SK-N-SH (cell line): ENCODE data around the gene DHRS4L2. TPM values are rescaled to one million over a fixed set of nuclear protein-coding genes. Genes with fewer than 3 reads are reported as not detected.
"Not testable (repeated sequence)": the region's sequence is repeated elsewhere in the genome, so short reads cannot be mapped to it uniquely, and the experiment has no call there.

Experiments
- CTCF ChIA-PET: fragments of 300-600, 350-600 bp; formaldehyde crosslinking; extraction: SDS; loops from one replicate; lab custom pipeline; 2021; lab: Yijun Ruan, JAX
- POLR2A ChIA-PET: fragments of 350-600 bp; sonication (Branson Sonifier 250); formaldehyde crosslinking; extraction: SDS; loops from one replicate; lab custom pipeline; 2020; ENCODE audit warnings: antibody characterized with exemption, inconsistent platforms; lab: Yijun Ruan, JAX
- DNase-seq: peaks from one replicate; pipeline ENCODE4 v3.0.0; 2012
- H2AFZ ChIP-seq: fragments of 200-600 bp; sonication (generic); 2 replicates; pipeline ENCODE4 v1.8.1; 2016; ENCODE audit warnings: antibody characterized with exemption, mild to moderate bottlenecking, low read depth
- H3F3A ChIP-seq: fragments of 200-600 bp; sonication (generic); replicated peaks from 2 replicates; pipeline ENCODE3; 2016; ENCODE audit warnings: antibody characterized with exemption, mild to moderate bottlenecking; ENCODE audit not compliant: insufficient read depth
- H3K27ac ChIP-seq, 2 experiments: fragments of 200-500 bp in 1 of 2; fragments of 200-600 bp in 1 of 2; sonication (Bioruptor generic) in 1 of 2; sonication (generic), shearing (Covaris generic) in 1 of 2; 2 replicates each; pipeline versions ENCODE4 v1.5.1 to v1.6.1; 2014 to 2016; ENCODE audit warnings: low read depth in 2 of 2, inconsistent platforms in 1 of 2, low read length in 1 of 2, mild to moderate bottlenecking in 1 of 2, mixed read lengths in 1 of 2
- H3K27me3 ChIP-seq: fragments of 200-600 bp; sonication (generic), shearing (Covaris generic); 2 replicates; pipeline ENCODE4 v1.6.1; 2016; ENCODE audit warnings: mixed run types; ENCODE audit not compliant: insufficient read depth
- H3K36me3 ChIP-seq, 2 experiments: fragments of 200-500 bp in 1 of 2; fragments of 200-600 bp in 1 of 2; sonication (Bioruptor generic) in 1 of 2; sonication (generic) in 1 of 2; replicated peaks in 1 of 2; 2 replicates each; pipeline versions ENCODE3 to v1.5.1; 2014 to 2016; ENCODE audit warnings: low read length in 1 of 2, mild to moderate bottlenecking in 1 of 2; ENCODE audit not compliant: insufficient read depth in 2 of 2, control insufficient read depth in 1 of 2
- H3K4me1 ChIP-seq, 2 experiments: fragments of 200-500 bp in 1 of 2; fragments of 200-600 bp in 1 of 2; sonication (Bioruptor generic) in 1 of 2; sonication (generic), shearing (Covaris generic) in 1 of 2; 2 replicates each; pipeline versions ENCODE4 v1.5.1 to v1.6.1; 2014 to 2016; ENCODE audit warnings: low read depth in 1 of 2, low read length in 1 of 2, mixed run types in 1 of 2; ENCODE audit not compliant: insufficient read depth in 2 of 2, control insufficient read depth in 1 of 2
- H3K4me2 ChIP-seq: fragments of 200-600 bp; sonication (generic), shearing (Covaris generic); 2 replicates; pipeline ENCODE4 v1.6.1; 2017; ENCODE audit warnings: mixed run types
- H3K4me3 ChIP-seq, 2 experiments: fragments of 200-500 bp in 1 of 2; fragments of 200-600 bp in 1 of 2; sonication (Bioruptor generic) in 1 of 2; sonication (generic), shearing (Covaris generic) in 1 of 2; 2 replicates each; pipeline versions ENCODE4 v1.5.1 to v1.8.1; 2014 to 2016; ENCODE audit warnings: low read depth in 2 of 2, inconsistent platforms in 1 of 2, low read length in 1 of 2, mild to moderate bottlenecking in 1 of 2, mixed read lengths in 1 of 2, moderate library complexity in 1 of 2
- H3K79me2 ChIP-seq: fragments of 200-600 bp; sonication (generic); 2 replicates; pipeline ENCODE4 v1.8.1; 2017; ENCODE audit warnings: mild to moderate bottlenecking; ENCODE audit not compliant: insufficient read depth
- H3K9ac ChIP-seq: fragments of 200-600 bp; sonication (generic); 2 replicates; pipeline ENCODE4 v1.6.1; 2017; ENCODE audit warnings: mixed run types
- H3K9me2 ChIP-seq: fragments of 200-600 bp; sonication (generic); 2 replicates; pipeline ENCODE4 v1.6.1; 2017; ENCODE audit warnings: mixed run types
- H3K9me3 ChIP-seq: fragments of 200-600 bp; sonication (generic); 2 replicates; pipeline ENCODE4 v1.6.1; 2017; ENCODE audit warnings: mixed run types, mild to moderate bottlenecking, moderate library complexity
- H4K20me1 ChIP-seq: fragments of 200-600 bp; sonication (generic); 2 replicates; pipeline ENCODE4 v1.6.1; 2017; ENCODE audit warnings: mild to moderate bottlenecking, mixed run types; ENCODE audit not compliant: insufficient read depth
- FOXJ3 ChIP-seq: sonication (generic); formaldehyde crosslinking; IDR thresholded peaks from 2 replicates; pipeline ENCODE4 v1.5.1; 2020; ENCODE audit warnings: mild to moderate bottlenecking, missing genetic modification reagents
- FOXM1 ChIP-seq: IDR thresholded peaks from 2 replicates; pipeline ENCODE4 v1.4.0; 2012; ENCODE audit warnings: low read depth, mild to moderate bottlenecking
- GATA2 ChIP-seq: sonication (generic); formaldehyde crosslinking; IDR thresholded peaks from 2 replicates; pipeline ENCODE4 v1.5.0; 2020; ENCODE audit warnings: mild to moderate bottlenecking, missing genetic modification reagents
- NRF1 ChIP-seq: IDR thresholded peaks from 2 replicates; pipeline ENCODE4 v1.6.1; 2012; ENCODE audit warnings: low read depth, mild to moderate bottlenecking, low read length
- RAD21 ChIP-seq: IDR thresholded peaks from 2 replicates; pipeline ENCODE4 v1.6.1; 2012; ENCODE audit warnings: mild to moderate bottlenecking, low read length
- RXRA ChIP-seq: IDR thresholded peaks from 2 replicates; pipeline ENCODE4 v1.4.0; 2012; ENCODE audit warnings: low read depth, mild to moderate bottlenecking, borderline replicate concordance
- TAF1 ChIP-seq: IDR thresholded peaks from 2 replicates; pipeline ENCODE4 v1.6.1; 2012; ENCODE audit warnings: low read depth, mild to moderate bottlenecking, low read length, moderate library complexity, borderline replicate concordance
- TCF12 ChIP-seq: IDR thresholded peaks from 2 replicates; pipeline ENCODE4 v1.4.0; 2012
- WGBS: methylation state at CpG from one replicate; pipeline ENCODE4 v1.1.6; 2017; ENCODE audit warnings: low lambda C conversion rate; 5-methylcytosine and 5-hydroxymethylcytosine counted together
- polyA plus RNA-seq, 3 experiments: library from polyadenylated mRNA; depleted of rRNA; stranded (reverse); fragments of >200 nt; gene quantifications; 2 replicates each; pipeline ENCODE4 v1.2.3, GENCODE V29; 2012
- TF ChIP-seq, protein P1 (sequence below): IDR thresholded peaks from 2 replicates; pipeline ENCODE4 v1.6.1; 2012; ENCODE audit warnings: mild to moderate bottlenecking, low read depth, low read length, moderate library complexity

Gene DHRS4L2
- polyA plus RNA-seq, 1 of the 3 experiments (the other 2 are of a cell fraction) = 14.6 TPM

DNA sequence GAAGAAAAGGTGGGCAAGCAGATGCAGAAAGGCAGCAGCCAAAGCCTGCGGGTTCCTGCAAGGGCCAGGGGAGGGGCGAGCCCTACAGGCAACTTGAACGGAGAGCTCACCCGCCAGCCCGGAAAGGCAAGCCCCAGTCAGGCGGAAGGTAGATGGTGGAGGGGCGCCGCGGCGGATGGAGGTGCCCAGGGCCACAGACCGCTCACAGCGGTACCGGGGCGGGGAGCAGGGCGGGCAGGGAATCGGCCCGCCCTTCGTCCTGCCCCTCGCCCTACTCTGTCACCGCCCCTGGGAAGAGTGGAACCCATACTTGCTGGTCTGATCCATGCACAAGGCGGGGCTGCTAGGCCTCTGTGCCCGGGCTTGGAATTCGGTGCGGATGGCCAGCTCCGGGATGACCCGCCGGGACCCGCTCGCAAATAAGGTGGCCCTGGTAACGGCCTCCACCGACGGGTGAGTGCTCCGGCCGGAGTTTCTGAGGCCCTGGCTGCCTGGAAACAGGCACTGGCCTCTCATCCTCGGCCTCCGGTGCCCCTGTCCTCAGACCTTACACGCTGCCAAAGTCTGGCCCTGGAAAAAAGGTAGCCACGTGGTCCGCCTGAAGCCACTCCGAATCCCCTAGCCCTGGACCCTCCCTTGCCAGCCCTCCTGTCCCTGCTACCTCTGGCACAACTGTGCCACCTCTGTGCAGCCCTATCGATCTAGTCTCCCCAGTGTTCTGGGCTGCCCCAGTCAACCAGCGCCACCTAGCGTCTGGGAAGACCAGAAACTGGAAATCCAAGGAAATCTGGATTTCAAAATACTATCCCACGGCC, 35.1 kb upstream of the DHRS4L2 start, which contains the start of gene DHRS4 (continued):
- TF ChIP-seq FOXJ3 (peak; percentile 44; the same call in 1 of the 2 replicates), NRF1 (no peak), FOXM1 (no peak), GATA2 (CRISPR knock-in tag) (no peak), RAD21 (peak; percentile 63), TCF12 (0 out of 2 replicates have a peak, but pooled peaks have one; percentile 9), TAF1 (peak; percentile 75), RXRA (no peak)
- TF ChIP-seq, protein P1, sequence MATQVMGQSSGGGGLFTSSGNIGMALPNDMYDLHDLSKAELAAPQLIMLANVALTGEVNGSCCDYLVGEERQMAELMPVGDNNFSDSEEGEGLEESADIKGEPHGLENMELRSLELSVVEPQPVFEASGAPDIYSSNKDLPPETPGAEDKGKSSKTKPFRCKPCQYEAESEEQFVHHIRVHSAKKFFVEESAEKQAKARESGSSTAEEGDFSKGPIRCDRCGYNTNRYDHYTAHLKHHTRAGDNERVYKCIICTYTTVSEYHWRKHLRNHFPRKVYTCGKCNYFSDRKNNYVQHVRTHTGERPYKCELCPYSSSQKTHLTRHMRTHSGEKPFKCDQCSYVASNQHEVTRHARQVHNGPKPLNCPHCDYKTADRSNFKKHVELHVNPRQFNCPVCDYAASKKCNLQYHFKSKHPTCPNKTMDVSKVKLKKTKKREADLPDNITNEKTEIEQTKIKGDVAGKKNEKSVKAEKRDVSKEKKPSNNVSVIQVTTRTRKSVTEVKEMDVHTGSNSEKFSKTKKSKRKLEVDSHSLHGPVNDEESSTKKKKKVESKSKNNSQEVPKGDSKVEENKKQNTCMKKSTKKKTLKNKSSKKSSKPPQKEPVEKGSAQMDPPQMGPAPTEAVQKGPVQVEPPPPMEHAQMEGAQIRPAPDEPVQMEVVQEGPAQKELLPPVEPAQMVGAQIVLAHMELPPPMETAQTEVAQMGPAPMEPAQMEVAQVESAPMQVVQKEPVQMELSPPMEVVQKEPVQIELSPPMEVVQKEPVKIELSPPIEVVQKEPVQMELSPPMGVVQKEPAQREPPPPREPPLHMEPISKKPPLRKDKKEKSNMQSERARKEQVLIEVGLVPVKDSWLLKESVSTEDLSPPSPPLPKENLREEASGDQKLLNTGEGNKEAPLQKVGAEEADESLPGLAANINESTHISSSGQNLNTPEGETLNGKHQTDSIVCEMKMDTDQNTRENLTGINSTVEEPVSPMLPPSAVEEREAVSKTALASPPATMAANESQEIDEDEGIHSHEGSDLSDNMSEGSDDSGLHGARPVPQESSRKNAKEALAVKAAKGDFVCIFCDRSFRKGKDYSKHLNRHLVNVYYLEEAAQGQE = peak; percentile 30; the same call in 1 of the 2 replicates
- TF ChIP-seq, all 33 proteins: peak for 14

DNA sequence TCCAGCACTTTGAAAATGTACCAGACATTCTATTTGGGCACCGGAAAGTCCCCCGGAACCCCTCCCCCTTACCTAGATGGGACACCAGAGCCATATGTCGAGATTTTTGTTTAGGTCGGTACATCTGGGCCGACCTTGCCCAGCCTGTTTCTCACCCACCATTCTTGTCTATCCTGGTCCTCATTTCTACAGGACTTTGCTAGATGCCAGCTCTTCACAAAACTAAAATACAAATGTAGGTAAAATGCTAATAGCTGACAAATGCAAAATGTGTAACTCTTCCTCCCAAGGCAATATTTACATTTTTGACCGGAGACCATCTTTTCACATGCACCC, 34.5 kb upstream of the DHRS4L2 start:
- POLR2A ChIA-PET, H4K20me1 ChIP-seq, DNase-seq, H3K4me1 ChIP-seq, H3K9me3 ChIP-seq, H3K9me2 ChIP-seq, H3K27me3 ChIP-seq, H3F3A ChIP-seq: not testable (repeated sequence)
- Histone ChIP-seq H3K27ac (peak overlapping the region; percentile 50 to 56; a peak in 2 of 4 replicates), H3K4me3 (peak overlapping the region; percentile 82 to 88), H3K79me2 (peaks cover 19% of the 10 kb centered on the region), H3K4me2 (peak overlapping the region; percentile 94), H3K36me3 (peaks cover 0 to 13% of the 10 kb centered on the region in 2 experiments), H2AFZ (peak overlapping the region; percentile 82), H3K9ac (peak overlapping the region; percentile 87)
- CTCF ChIA-PET = interaction anchor here (0.8 to 1.6 kb wide), 3 partner anchors 43 to 365 kb away, joined by 3 to 5 read pairs (median 3); no protein-coding TSS in a partner anchor
- WGBS = 19% methylated on average over 6 of the region's 6 CpGs

DNA sequence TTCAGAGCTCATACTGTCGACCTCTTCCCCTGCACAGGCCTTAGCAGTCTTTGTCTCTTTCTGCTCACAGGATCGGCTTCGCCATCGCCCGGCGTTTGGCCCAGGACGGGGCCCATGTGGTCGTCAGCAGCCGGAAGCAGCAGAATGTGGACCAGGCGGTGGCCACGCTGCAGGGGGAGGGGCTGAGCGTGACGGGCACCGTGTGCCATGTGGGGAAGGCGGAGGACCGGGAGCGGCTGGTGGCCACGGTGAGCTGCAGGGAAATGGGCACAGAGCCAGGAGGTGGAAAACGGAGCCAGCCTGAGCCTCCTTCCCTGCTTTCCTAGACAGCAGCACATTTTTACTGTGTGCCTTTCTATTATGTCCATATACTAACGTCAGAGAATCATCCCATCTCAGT, 33.8 kb upstream of the DHRS4L2 start:
- H3K9me2 ChIP-seq, H3K27me3 ChIP-seq, H3F3A ChIP-seq, H3K4me3 ChIP-seq, H3K9me3 ChIP-seq, POLR2A ChIA-PET, H3K4me1 ChIP-seq, H4K20me1 ChIP-seq, H3K9ac ChIP-seq, DNase-seq, H3K27ac ChIP-seq, H2AFZ ChIP-seq: not testable (repeated sequence)
- peaks cover 0 to 13% of the 10 kb centered on the region in 2 experiments for H3K36me3 ChIP-seq
- CTCF ChIA-PET = interaction anchor here (0.8 to 1.6 kb wide), 3 partner anchors 44 to 366 kb away, joined by 3 to 5 read pairs (median 3); no protein-coding TSS in a partner anchor
- H3K79me2 ChIP-seq = peaks cover 16% of the 10 kb centered on the region; the same call in 1 of the 2 replicates
- 83% methylated on average over 20 of the region's 20 CpGs for WGBS
- H3K4me2 ChIP-seq = peak overlapping the region; percentile 94; the same call in 1 of the 2 replicates

GRCh38 chr14:23955811-23956210, 32.9 kb upstream of the DHRS4L2 start:
- CTCF ChIA-PET = interaction anchor here (1.1 kb wide), 1 partner anchor 154 kb away, joined by 3 read pairs; no protein-coding TSS in a partner anchor
- H3F3A ChIP-seq, H3K4me2 ChIP-seq, DNase-seq, H3K27ac ChIP-seq, H3K9ac ChIP-seq, H3K4me3 ChIP-seq, POLR2A ChIA-PET, H3K27me3 ChIP-seq, H4K20me1 ChIP-seq, H3K9me2 ChIP-seq, H3K9me3 ChIP-seq, H2AFZ ChIP-seq, H3K4me1 ChIP-seq: not testable (repeated sequence)
- peaks cover 12% of the 10 kb centered on the region; the same call in 1 of the 2 replicates for H3K79me2 ChIP-seq
- H3K36me3 ChIP-seq = peaks cover 0 to 13% of the 10 kb centered on the region in 2 experiments
- 93% methylated on average over 2 of the region's 2 CpGs for WGBS

GRCh38 chr14:23957913-23958569, 30.7 kb upstream of the DHRS4L2 start:
- H3K79me2 ChIP-seq, CTCF ChIA-PET, H3K4me1 ChIP-seq, H4K20me1 ChIP-seq, H3K4me2 ChIP-seq, DNase-seq, H2AFZ ChIP-seq, H3F3A ChIP-seq, H3K27ac ChIP-seq, H3K9me3 ChIP-seq, H3K9me2 ChIP-seq, H3K27me3 ChIP-seq, H3K4me3 ChIP-seq, H3K9ac ChIP-seq, POLR2A ChIA-PET: not testable (repeated sequence)
- WGBS = 89% methylated on average over 9 of the region's 9 CpGs
- peaks cover 0 to 13% of the 10 kb centered on the region in 2 experiments for H3K36me3 ChIP-seq
